Stimulated activated CD4-positive, alpha-beta T cell treated with anti-CD3 and anti-CD28 coated beads, Interleukin-15, amount 100 ng/mL, for 1 hour (primary cell): ENCODE results near the gene ACER3.
"Not testable (repeated sequence)": the region's sequence is repeated elsewhere in the genome, so short reads cannot be mapped to it uniquely, and the experiment has no call there.

ENCODE experiments used
- DNase-seq, 2 donors: peaks; one replicate each; pipeline ENCODE4 v3.0.0-alpha.2; 2020; ENCODE audit warnings: low read depth in 1 of 2, low spot score in 1 of 2

The ACER3 gene

DNA sequence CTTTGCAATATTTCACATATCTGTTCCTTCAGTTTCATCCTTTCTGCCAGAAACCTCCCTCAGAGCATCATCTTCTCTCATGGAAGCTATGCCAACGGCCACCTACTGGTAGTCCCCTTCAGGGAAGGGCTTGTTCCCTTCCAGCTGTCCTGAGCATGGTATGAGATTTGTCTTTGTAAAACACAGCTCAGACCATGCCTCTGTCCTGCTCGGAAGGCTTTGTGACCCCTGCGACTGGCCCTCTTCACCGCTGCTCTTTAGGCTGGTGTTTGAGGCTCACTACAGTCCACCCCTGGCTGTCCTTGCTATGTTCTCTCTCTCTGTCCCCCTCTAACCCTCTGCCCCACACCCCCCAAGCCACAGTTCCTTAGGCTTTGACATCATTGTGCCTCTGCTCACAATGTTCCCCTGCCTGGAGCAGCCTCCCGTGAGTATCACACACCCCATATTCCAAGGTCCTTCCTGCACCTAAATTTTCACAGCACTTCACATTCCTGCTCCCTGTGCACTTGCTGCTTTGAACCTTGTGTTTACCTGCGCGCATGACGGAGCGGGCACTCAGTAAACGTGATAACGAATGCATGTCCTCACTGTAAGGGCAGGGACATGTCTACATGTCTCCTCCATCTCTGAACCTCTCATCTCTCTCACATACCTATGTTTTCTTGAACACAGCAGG, 24.0 kb upstream of the ACER3 start:
- no peak for DNase-seq

DNA sequence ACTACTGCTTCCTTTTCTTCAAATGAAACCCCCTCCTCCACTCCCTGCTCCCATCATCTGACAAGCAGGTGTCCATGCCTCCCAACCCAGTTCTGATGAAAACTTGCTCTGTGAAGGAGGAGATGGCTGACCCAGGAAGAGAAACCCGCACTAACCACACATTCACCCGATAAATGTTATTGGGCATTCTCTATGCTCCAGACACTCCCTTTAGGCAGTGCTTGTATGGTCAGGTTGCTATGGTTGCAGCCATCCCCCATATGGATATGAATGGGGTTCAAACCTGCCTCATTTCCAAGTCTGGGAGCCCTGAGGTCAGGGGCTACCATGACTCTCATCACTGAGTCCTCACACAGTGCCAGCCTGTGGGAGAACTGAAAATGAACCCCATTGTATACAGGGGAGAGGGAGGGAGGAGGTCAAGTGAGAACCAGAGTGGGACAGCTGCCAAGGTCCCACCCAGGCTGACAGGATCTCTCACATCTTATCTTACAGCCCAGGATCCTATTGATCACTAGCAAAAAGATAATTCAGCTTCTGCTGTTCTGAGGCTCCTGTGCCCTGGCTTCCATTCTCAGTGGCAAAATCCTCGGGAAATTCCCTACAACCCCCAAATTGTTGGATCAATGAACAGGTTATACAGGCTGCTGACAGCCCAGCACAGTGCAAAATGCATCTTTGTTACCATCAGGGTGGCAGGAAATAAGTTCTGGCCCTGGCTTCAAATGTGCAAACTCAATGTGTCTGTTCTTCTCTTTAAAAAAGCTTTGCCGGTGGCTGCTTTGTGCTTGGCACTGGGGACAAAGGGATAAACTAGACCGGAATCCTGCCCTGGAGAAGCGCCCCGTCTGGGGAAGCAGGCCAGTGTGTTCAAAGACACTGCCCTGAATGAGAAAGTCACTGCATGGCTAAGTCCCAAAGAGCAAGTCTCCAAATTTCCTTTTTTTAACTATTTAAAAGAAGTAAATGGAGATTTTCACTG, 22.7 kb upstream of the ACER3 start:
- DNase-seq = no peak

- DNase-seq = no peak
Observed at GRCh38 chr11:76838678-76839068, 22.0 kb upstream of the ACER3 start.

DNA sequence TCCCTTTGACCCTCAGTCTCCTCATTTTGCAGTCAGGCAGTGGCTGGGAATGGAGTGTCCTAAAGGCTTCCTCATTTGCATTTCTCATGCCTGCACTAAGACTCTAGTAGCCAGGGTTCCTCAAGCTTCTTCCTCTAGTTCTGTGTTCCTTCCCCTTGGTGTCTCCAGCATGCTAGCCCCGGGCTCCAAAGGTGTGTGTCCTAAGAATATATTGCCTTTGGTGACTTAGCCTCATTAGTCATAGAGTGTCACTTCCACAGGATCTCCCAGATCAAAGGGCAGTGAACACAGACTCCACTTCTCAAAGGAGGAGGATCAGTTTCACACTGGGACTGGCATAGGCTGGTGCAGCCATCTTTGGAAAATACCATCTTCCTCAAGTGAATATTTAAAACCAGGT, 21.4 kb upstream of the ACER3 start:
- no peak for DNase-seq

GRCh38 chr11:76841923-76842452, 18.7 kb upstream of the ACER3 start:
- no peak for DNase-seq

DNA sequence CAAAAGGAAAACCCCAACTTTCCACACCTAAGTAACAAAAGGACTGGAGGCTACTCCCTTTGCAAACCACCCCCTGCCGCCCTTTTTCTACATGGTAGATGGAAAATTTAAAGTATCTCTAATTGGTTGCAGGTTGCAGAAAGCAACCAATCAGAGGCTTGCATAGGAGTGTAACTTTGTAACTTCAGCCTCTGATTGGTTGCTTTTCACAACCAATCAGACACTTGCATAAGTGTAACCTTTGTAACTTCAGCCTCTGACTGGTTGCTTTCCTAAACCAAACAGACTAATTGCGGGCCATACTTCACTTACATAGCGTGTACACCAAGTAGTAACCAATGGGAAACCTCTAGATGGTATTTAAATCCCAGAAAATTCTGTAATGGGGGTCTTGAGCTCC, 16.8 kb upstream of the ACER3 start:
- DNase-seq = no peak

DNA sequence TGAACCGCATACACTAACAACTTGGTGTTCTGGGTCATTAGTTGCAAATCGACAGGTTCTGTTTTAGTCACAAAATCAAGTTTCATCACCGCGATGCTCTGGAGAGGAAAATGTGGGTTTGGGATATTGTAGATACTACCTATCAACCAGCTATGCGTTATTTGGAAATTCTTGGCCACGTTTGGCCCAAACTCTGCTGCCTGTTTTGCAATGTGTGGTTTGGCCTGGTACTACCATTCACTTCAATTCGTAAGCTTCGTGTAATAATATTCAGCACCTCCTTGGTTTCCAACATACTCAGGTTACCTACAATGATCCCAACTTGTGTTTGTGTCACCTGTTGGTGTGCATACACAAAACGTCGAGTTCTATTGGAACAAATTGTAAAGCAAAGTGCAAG, 16.2 kb upstream of the ACER3 start:
- no peak for DNase-seq

- no peak for DNase-seq
Observed at GRCh38 chr11:76845069-76845468, 15.6 kb upstream of the ACER3 start.

GRCh38 chr11:76846441-76846840, 14.3 kb upstream of the ACER3 start:
- DNase-seq = no peak

DNA sequence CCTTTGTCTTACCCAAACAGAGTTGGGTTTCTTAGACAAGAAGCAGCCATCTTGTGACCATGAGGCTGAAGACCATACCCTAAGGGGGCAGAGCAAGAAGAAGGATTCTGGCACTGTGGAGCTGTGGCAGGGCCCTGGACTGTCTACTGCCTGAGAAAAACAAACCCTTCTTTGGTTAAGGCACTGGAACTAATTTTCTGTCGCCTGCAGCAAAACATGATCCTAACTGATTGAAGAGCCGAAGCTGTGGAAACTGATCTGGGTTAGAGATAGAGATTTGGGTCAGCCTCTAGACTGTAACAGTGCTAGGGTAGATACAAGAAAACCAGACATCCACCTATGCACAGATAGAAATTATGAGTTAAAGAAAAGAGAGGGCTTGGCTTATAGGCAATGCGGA, 11.3 kb upstream of the ACER3 start:
- no peak for DNase-seq

DNA sequence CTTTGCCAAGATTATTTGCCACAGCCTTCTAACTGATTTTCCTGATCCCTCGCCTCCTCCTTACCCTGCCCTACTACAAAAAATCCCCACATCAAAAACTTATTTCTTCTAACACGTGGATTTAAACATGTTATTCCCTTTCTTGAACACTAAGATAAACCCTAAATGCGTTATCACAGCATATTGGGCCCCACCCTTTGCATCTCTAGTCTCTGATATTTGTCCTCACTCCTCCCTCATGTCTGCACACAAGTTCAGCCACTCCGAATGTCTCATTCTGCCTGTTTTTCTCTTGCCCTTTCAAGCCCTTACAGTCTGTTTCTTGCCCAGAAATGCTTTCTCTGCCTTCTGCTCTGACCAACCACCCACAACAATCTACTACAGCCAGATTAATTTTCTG, 10.6 kb upstream of the ACER3 start:
- no peak for DNase-seq

- no peak for DNase-seq
Observed at GRCh38 chr11:76850815-76851214, 9.9 kb upstream of the ACER3 start.

- DNase-seq = no peak
Observed at GRCh38 chr11:76854709-76855108, 6.0 kb upstream of the ACER3 start.

DNA sequence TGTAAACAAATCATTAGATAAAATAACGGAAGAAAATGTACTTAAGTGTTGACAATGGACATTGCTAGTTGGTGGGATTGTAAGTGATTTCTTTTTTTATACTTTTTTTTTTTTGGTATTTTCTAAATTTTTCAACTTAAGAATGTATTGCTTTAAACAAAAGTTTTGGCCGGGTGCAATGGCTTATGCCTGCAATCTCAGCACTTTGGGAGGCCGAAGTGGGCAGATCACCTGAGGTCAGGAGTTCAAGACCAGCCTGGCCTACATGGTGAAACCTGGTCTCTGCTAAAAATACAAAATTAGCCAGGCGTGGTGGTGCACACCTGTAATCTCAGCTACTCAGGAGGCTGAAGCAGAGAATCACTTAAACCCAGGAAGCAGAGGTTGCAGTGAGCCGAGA, 5.0 kb upstream of the ACER3 start:
- not testable (repeated sequence) for DNase-seq

- DNase-seq = no peak
Observed at GRCh38 chr11:76856106-76856505, 4.6 kb upstream of the ACER3 start.

GRCh38 chr11:76856571-76856970, 4.1 kb upstream of the ACER3 start:
- DNase-seq = no peak

DNA sequence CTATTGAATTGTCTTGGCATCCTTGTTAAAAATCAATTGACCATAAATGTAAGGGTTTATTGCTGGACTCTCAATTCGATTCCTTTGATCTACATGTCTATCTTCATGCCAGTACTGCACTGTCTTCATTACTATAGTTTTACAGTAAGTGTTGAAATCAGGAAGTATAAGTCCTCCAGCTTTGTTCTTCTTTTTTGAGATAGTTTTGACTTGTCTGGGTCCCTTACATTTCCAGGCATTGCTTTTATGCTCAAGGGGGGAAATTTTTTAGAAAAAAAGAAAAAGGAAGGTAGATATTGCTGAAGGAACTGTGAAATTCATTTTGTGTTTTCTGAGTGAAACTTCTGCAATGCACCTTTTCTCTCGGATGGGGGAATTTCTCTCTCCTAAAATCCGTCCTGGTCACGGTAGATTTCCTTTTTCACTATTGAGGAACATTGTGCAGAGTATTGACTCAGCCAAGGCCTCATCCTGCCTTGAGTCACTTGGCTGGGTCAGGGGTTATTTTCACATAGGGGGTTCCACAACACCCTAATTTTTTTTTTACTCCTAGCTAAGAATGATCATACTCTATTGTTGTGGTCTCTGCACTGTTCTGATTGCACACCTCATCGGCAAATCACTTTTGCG, 2.8 kb upstream of the ACER3 start:
- DNase-seq = no peak

DNA sequence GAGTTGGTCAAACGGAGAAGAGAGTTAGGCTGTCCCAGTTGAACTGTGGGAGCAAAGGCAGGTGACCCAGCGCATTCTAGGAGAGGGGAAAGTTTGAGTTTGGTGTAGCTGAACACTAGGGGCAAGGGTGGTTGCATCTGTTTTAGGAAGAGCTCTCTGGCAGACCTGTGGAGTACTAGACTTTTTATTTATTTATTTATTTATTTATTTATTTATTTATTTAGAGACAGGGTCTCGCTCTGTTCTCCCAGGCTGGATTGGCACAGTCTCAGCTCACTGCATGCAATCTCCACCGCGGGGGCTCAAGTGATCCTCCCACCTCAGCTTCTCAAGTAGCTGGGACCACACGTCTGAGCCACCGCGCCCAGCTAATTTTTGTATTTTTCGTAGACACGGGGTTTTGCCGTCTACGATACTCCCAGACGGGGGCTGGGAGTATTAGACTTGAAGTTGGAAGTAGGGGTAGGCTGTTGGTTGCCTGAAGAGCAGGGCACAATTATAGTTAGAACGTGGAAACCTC, 950 bp upstream of the ACER3 start:
- no peak for DNase-seq

DNA sequence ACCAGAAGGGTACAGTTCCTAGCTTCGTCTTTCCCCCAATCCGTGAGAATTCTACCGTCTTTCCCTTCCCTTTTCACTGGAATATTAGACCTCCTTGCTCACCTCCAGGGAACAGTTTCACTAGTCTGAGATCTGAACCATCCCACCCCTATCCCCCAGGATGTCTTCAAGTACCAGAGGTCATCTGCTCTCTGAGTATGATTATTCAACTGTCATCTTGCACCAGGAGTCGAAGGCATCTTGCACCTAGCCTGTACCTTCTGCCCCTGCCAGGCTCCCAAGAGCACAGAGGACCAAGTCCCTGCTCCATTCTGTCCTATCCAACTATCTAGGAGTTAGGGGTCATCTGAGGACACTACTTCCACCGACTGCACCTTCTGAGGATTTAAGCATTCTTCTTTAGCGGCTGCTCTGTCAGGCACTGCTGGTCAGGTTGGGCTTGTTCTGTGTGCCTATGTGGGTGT, 804 bp downstream of the ACER3 start:
- DNase-seq = no peak

- DNase-seq = not testable (repeated sequence)
Observed at GRCh38 chr11:76862794-76863193, 2.1 kb downstream of the ACER3 start.

DNA sequence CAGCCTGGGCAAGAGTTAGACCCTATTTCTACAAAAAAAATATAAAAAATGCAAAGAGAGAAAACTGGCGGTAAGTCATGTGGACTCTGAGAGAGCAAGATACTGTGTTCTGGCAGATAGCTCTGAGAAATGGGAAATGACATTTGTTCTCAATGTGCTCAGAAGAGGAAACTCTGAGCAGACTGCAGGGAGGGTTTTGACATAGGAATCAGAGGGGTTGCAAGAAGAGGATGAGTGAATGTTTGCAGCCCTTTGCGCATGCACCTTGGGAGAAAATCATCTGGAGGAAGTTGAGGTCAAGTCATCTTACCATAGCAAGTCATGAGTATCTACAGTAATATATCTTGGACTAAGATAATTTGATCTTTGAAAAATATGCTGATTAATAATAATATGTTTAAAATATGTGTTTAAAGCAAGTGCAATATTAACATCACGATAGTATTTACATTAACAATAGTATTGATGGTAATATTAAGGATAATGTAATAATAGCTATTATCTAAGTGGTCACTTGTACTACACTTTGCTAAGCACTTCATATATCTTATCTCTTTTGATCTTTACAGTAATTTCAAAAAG, 2.6 kb downstream of the ACER3 start:
- no peak for DNase-seq
